Loucy (cell line): ENCODE data around the gene SFXN5.

Source experiments
- CTCF ChIP-seq: fragments of 200-600 bp; sonication (generic); conservative IDR thresholded peaks from 2 replicates; pipeline ENCODE4 v1.5.1; 2014; ENCODE audit warnings: mild to moderate bottlenecking, antibody characterized with exemption, low read length
- EZH2phosphoT487 ChIP-seq: fragments of 200-600 bp; IDR thresholded peaks from 2 replicates; pipeline ENCODE4 v1.6.1; 2018; ENCODE audit warnings: antibody characterized with exemption, mild to moderate bottlenecking, moderate library complexity, borderline replicate concordance

- TF ChIP-seq CTCF (no peak), EZH2phosphoT487 (no peak)
These were observed 16.7 kb upstream of the SFXN5 start for GRCh38 chr2:73088211-73088610.
